Endothelial cell of umbilical vein (primary cell): ENCODE data around the gene GAS7. TPM values are rescaled to one million over a fixed set of nuclear protein-coding genes. Genes with fewer than 3 reads are reported as not detected.

Source experiments
- BruUV-seq: library from RNA; stranded (reverse); fragments of 400-500 nt; replicated peaks from 2 replicates; lab custom pipeline; 2021; lab: Mats Ljungman, UMichigan
- CTCF ChIA-PET: fragments of 300-600, 350-600 bp; sonication (Branson Sonifier 250); formaldehyde crosslinking; loops from one replicate; lab custom pipeline; 2021; ENCODE audit warnings: antibody characterized with exemption, inconsistent platforms; lab: Charles Lee
- POLR2A ChIA-PET: fragments of 300-600, 350-600 bp; sonication (Branson Sonifier 250); formaldehyde crosslinking; loops from one replicate; lab custom pipeline; 2021; ENCODE audit warnings: antibody characterized with exemption, inconsistent platforms; lab: Charles Lee
- DNase-seq: peaks from one replicate; pipeline ENCODE4 v3.0.0-alpha.2; 2011; ENCODE audit warnings: low read depth, low spot score
- FAIRE-seq: peaks from 2 replicates; lab custom pipeline; 2011; peaks lifted over from hg19 to GRCh38; lab: Jason Lieb, UNC
- H2AFZ ChIP-seq: 2 replicates; pipeline ENCODE4 v1.6.0; 2012; ENCODE audit warnings: low read depth, low read length, control low read depth, inconsistent platforms
- H3K27ac ChIP-seq: 2 replicates; pipeline ENCODE4 v1.5.1; 2011; ENCODE audit warnings: low read depth, mild to moderate bottlenecking, control low read depth, low read length, moderate library complexity; ENCODE audit not compliant: insufficient read depth
- H3K27me3 ChIP-seq, 2 experiments: 2 replicates each; pipeline versions ENCODE4 v1.6.0 to v1.6.1; 2011; ENCODE audit warnings: low read length in 2 of 2, mixed read lengths in 1 of 2; ENCODE audit not compliant: control insufficient read depth in 2 of 2, insufficient read depth in 2 of 2
- H3K36me3 ChIP-seq, 2 experiments: 2 replicates in 1 of 2; 3 replicates in 1 of 2; pipeline ENCODE4 v1.5.1; 2011; ENCODE audit warnings: low read length in 2 of 2, mild to moderate bottlenecking in 1 of 2, moderate library complexity in 1 of 2; ENCODE audit not compliant: control insufficient read depth in 2 of 2, insufficient read depth in 2 of 2; ENCODE audit errors: extremely low read depth in 1 of 2
- H3K4me1 ChIP-seq: 3 replicates; pipeline ENCODE4 v1.5.1; 2011; ENCODE audit warnings: mild to moderate bottlenecking, low read length; ENCODE audit not compliant: control insufficient read depth, insufficient read depth; ENCODE audit errors: extremely low read depth
- H3K4me2 ChIP-seq: 2 replicates; pipeline ENCODE4 v1.6.1; 2011; ENCODE audit warnings: low read length, control low read depth, mixed read lengths; ENCODE audit not compliant: insufficient read depth
- H3K4me3 ChIP-seq, 3 experiments: fragments of 200-600 bp in 1 of 3; sonication (generic), shearing (Covaris generic) in 1 of 3; replicated peaks in 1 of 3; 2 replicates each; pipeline ENCODE4 v1.5.1; 2011 to 2016; ENCODE audit warnings: control low read depth in 3 of 3, low read length in 3 of 3, mild to moderate bottlenecking in 2 of 3, inconsistent platforms in 1 of 3, low read depth in 1 of 3, moderate library complexity in 1 of 3; ENCODE audit not compliant: insufficient read depth in 1 of 3
- H3K79me2 ChIP-seq: 2 replicates; pipeline ENCODE4 v1.6.0; 2012; ENCODE audit warnings: low read length, inconsistent platforms; ENCODE audit not compliant: control insufficient read depth, insufficient read depth
- H3K9ac ChIP-seq: replicated peaks from 2 replicates; pipeline ENCODE3; 2011; ENCODE audit warnings: low read length, control low read depth; ENCODE audit not compliant: insufficient read depth; ENCODE audit errors: extremely low read depth
- H3K9me1 ChIP-seq: replicated peaks from 3 replicates; pipeline ENCODE4 v1.6.0; 2011; ENCODE audit warnings: mild to moderate bottlenecking, low read length; ENCODE audit not compliant: control insufficient read depth, insufficient read depth; ENCODE audit errors: extremely low read depth
- H3K9me3 ChIP-seq: replicated peaks from 2 replicates; pipeline ENCODE4 v1.5.1; 2012; ENCODE audit warnings: low read length, inconsistent platforms; ENCODE audit not compliant: control insufficient read depth, insufficient read depth
- H4K20me1 ChIP-seq: replicated peaks from 2 replicates; pipeline ENCODE3; 2011; ENCODE audit warnings: mild to moderate bottlenecking, low read length; ENCODE audit not compliant: control insufficient read depth, insufficient read depth; ENCODE audit errors: extremely low read depth
- CTCF ChIP-seq, 2 donors: IDR thresholded peaks; 1 replicate in 1 of 2; 2 replicates in 1 of 2; pipeline ENCODE4 v1.5.1; 2011; ENCODE audit warnings: low read length in 2 of 2, mild to moderate bottlenecking in 2 of 2, moderate library complexity in 2 of 2, control low read depth in 1 of 2, inconsistent platforms in 1 of 2, low read depth in 1 of 2; ENCODE audit not compliant: insufficient read depth in 1 of 2; ENCODE audit errors: extremely low read depth in 1 of 2
- EZH2 ChIP-seq: IDR thresholded peaks from 2 replicates; pipeline ENCODE4 v1.6.1; 2012; ENCODE audit warnings: borderline replicate concordance, low read depth, mild to moderate bottlenecking, moderate library complexity, low read length, inconsistent platforms; ENCODE audit not compliant: severe bottlenecking
- FOS ChIP-seq: IDR thresholded peaks from 2 replicates; pipeline ENCODE4 v1.6.1; 2011; ENCODE audit warnings: mild to moderate bottlenecking, low read length, moderate library complexity, borderline replicate concordance; ENCODE audit not compliant: insufficient read depth
- GATA2 ChIP-seq: IDR thresholded peaks from 2 replicates; pipeline ENCODE4 v1.7.0; 2011; ENCODE audit warnings: low read depth, mild to moderate bottlenecking, moderate library complexity, mixed read lengths, low read length; ENCODE audit not compliant: insufficient read length, insufficient read depth
- JUN ChIP-seq: IDR thresholded peaks from 2 replicates; pipeline ENCODE4 v1.6.1; 2011; ENCODE audit warnings: borderline replicate concordance, low read depth; ENCODE audit not compliant: insufficient read length, insufficient read depth
- MYC ChIP-seq: IDR thresholded peaks from one replicate; pipeline ENCODE4 v1.6.1; 2011; ENCODE audit warnings: mild to moderate bottlenecking, low read depth, low read length
- POLR2A ChIP-seq: IDR thresholded peaks from 2 replicates; pipeline ENCODE4 v1.6.1; 2012; ENCODE audit warnings: low read depth, mild to moderate bottlenecking, control low read depth, low read length
- POLR2AphosphoS5 ChIP-seq: IDR thresholded peaks from 2 replicates; pipeline ENCODE4 v1.6.1; 2012; ENCODE audit warnings: low read depth, mild to moderate bottlenecking, control low read depth, low read length, moderate library complexity; ENCODE audit not compliant: insufficient read depth
- dilution Hi-C: fragments of 300-500 bp; cut with MboI; formaldehyde crosslinking; loops from one replicate; pipeline ENCODE4 v1.15.0; 2019; ENCODE audit warnings: low sequenced_read_pairs; ENCODE audit not compliant: extremely low pct_ligation_motif_present
- intact Hi-C: fragments of 100-400 bp; cut with micrococcal nuclease; formaldehyde crosslinking; loops from one replicate; pipeline ENCODE4 v1.10.0; 2022
- polyA plus RNA-seq, 4 experiments: library from polyadenylated mRNA; depleted of rRNA in 3 of 4; stranded (reverse) in 3 of 4; unstranded in 1 of 4; fragments of >200 nt; gene quantifications; 2 replicates each; pipeline versions ENCODE4 v1.2.1 to v1.2.3, GENCODE V29; 2011 to 2012; ENCODE audit warnings: missing spikeins in 1 of 4
- total RNA-seq: library from RNA; stranded (reverse); gene quantifications from 2 replicates; pipeline ENCODE4 v1.2.3, GENCODE V29; 2021
- TF ChIP-seq, protein P1 (sequence below): IDR thresholded peaks from 2 replicates; pipeline ENCODE4 v1.6.1; 2011; ENCODE audit not compliant: insufficient read depth, insufficient read length

Gene GAS7
- total and polyA plus RNA-seq, 2 donors (not counting 3 experiments of a cell fraction or from before 2014, with no cell fraction given), result not detected

DNA sequence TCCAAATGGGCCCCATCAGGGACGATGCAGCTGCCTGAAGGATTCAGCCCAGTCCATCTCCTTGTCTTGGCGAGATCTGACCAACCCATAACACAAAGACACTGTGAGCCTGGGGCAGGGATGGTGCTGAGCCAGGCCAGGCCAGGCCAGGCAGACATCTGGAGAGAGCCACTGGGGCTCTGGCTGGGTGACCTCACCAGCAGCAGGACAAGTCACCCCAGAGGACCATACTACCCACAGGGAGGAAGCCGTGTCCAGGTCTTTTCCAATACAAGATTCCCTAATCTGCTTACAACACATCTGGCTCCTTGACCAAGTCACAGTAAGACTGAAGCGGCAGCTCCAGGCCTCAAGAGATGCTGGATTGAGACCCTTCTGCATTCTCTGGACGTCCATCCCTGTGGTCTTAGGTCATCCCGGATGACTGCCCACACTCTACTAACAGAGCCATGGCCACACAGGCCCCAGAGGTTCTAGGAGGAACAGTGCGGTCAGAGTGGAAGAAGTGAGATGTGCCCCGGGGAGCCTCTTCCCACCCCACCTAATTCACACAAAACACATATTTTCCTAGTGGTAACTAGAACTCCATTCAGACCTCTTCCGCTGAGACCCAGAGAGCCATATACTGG, 211.5 kb downstream of the GAS7 start:
- H3K4me2 ChIP-seq, result no peak overlapping the region
- H2AFZ ChIP-seq, result no peak overlapping the region
- H3K4me3 ChIP-seq, result no peak overlapping the region
- no peak overlapping the region for H3K27ac ChIP-seq
- no peaks in the 10 kb centered on the region for H3K9me3 ChIP-seq
- no peaks in the 10 kb centered on the region for H3K79me2 ChIP-seq
- H3K27me3 ChIP-seq, result no peaks in the 10 kb centered on the region
- ChIA-PET CTCF (no interaction called here), POLR2A (no interaction called here)
- no TSS peak for BruUV-seq
- dilution Hi-C loops, result no loop called here
- H3K9me1 ChIP-seq, result no peaks in the 10 kb centered on the region
- H3K4me1 ChIP-seq, result no peaks in the 10 kb centered on the region
- no peaks in the 10 kb centered on the region for H3K36me3 ChIP-seq
- H3K9ac ChIP-seq, result no peak overlapping the region
- DNase-seq (no peak), FAIRE-seq (no peak)
- TF ChIP-seq GATA2 (no peak), FOS (no peak), POLR2A (no peak)
- intact Hi-C loops, result no loop called here
- H4K20me1 ChIP-seq, result no peaks in the 10 kb centered on the region

DNA sequence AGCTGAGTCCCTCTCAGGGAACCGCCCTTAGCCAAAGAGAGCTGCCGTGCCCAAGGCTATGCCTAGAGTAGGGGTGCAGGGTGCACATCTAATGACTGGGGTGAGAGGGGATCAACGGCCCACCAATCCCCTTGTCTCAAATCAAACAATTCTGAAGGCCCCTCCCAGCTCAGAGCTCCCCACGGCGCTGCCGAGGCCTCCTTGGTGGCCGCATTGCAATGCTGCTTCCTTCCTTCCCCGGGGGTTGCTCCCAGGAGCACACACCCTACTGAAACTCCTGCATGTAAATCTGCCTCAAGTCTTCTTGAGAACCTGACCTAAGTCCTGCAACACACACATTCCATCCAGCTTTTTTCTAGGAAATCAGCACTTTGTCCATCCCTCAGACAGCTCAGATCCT, 212.8 kb downstream of the GAS7 start:
- no peak for FAIRE-seq
- dilution Hi-C loops, result no loop called here
- Histone ChIP-seq H3K79me2 (no peaks in the 10 kb centered on the region), H3K36me3 (no peaks in the 10 kb centered on the region), H3K27ac (no peak overlapping the region), H3K9me3 (no peaks in the 10 kb centered on the region), H3K27me3 (no peaks in the 10 kb centered on the region), H3K4me3 (no peak overlapping the region), H3K4me1 (no peaks in the 10 kb centered on the region), H3K9ac (no peak overlapping the region), H4K20me1 (no peaks in the 10 kb centered on the region), H2AFZ (no peak overlapping the region), H3K4me2 (no peak overlapping the region), H3K9me1 (no peaks in the 10 kb centered on the region)
- POLR2A ChIA-PET, result no interaction called here
- CTCF ChIA-PET, result no interaction called here
- BruUV-seq, result no TSS peak
- no peak for DNase-seq
- no peak for TF ChIP-seq FOS
- TF ChIP-seq EZH2, result no peak
- TF ChIP-seq CTCF (IDR thresholded peaks at IDR 0.05; ENCODE audit: extremely low read depth in 1 of 2, insufficient read depth in 1 of 2, low read depth in 1 of 2, low read length in 2 of 2), result no peak
- TF ChIP-seq, protein P1, sequence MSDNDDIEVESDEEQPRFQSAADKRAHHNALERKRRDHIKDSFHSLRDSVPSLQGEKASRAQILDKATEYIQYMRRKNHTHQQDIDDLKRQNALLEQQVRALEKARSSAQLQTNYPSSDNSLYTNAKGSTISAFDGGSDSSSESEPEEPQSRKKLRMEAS, result no peak
- no peak for TF ChIP-seq JUN
- TF ChIP-seq POLR2A, result no peak
- no peak for TF ChIP-seq POLR2AphosphoS5
- TF ChIP-seq GATA2, result no peak
- no peak for TF ChIP-seq MYC
- intact Hi-C loops, result no loop called here
